OCI-LY3 (cell line): ENCODE results near the gene AMPD2.
"Not testable (repeated sequence)": the region's sequence is repeated elsewhere in the genome, so short reads cannot be mapped to it uniquely, and the experiment has no call there.

ENCODE experiments used
- CTCF ChIP-seq: fragments of 200-600, 300-600 bp; sonication (generic); IDR thresholded peaks from 2 replicates; pipeline ENCODE4 v1.5.1; 2014; ENCODE audit warnings: antibody characterized with exemption, low read length, low read depth
- EZH2phosphoT487 ChIP-seq: fragments of 200-600 bp; shearing (Covaris generic); IDR thresholded peaks from 2 replicates; pipeline ENCODE4 v1.6.1; 2018; ENCODE audit warnings: antibody characterized with exemption, mixed run types, low read depth

GRCh38 chr1:109676683-109677381 lies 57.2 kb downstream of the AMPD2 start:
- TF ChIP-seq CTCF, EZH2phosphoT487: not testable (repeated sequence)
